Measurements from ENCODE around the gene CELSR2. TPM values are rescaled to one million over a fixed set of nuclear protein-coding genes. Genes with fewer than 3 reads are reported as not detected.

CELSR2 gene
- polyA plus RNA-seq, 4 donors = 29.0 to 38.3 (median 34.0) TPM

- DNase-seq (ENCODE audit: low read depth in 4 of 4, low spot score in 3 of 4) = no peak
Observed at GRCh38 chr1:109229531-109230127, 19.7 kb upstream of the CELSR2 start.

GRCh38 chr1:109231066-109231465, 18.3 kb upstream of the CELSR2 start:
- DNase-seq (ENCODE audit: low read depth in 4 of 4, low spot score in 3 of 4) = no peak

GRCh38 chr1:109235137-109235536, 14.2 kb upstream of the CELSR2 start:
- DNase-seq (ENCODE audit: low read depth in 4 of 4, low spot score in 3 of 4) = no peak

GRCh38 chr1:109237512-109237911, 11.8 kb upstream of the CELSR2 start:
- DNase-seq (ENCODE audit: low read depth in 4 of 4, low spot score in 3 of 4) = no peak

GRCh38 chr1:109238382-109238781, 11.0 kb upstream of the CELSR2 start:
- no peak for DNase-seq (ENCODE audit: low read depth in 4 of 4, low spot score in 3 of 4)

GRCh38 chr1:109239047-109239408, 10.3 kb upstream of the CELSR2 start:
- DNase-seq (ENCODE audit: low read depth in 4 of 4, low spot score in 3 of 4) = no peak

- no peak for DNase-seq (ENCODE audit: low read depth in 4 of 4, low spot score in 3 of 4)
Observed at GRCh38 chr1:109239409-109240068, 9.8 kb upstream of the CELSR2 start.

GRCh38 chr1:109240158-109241152, 8.9 kb upstream of the CELSR2 start:
- DNase-seq (ENCODE audit: low read depth in 4 of 4, low spot score in 3 of 4) = no peak

GRCh38 chr1:109241344-109241743, 8.0 kb upstream of the CELSR2 start:
- no peak for DNase-seq (ENCODE audit: low read depth in 4 of 4, low spot score in 3 of 4)

- no peak for DNase-seq (ENCODE audit: low read depth in 4 of 4, low spot score in 3 of 4)
Observed at GRCh38 chr1:109241841-109242345, 7.4 kb upstream of the CELSR2 start.

- no peak for DNase-seq (ENCODE audit: low read depth in 4 of 4, low spot score in 3 of 4)
Observed at GRCh38 chr1:109242387-109242786, 7.0 kb upstream of the CELSR2 start.

GRCh38 chr1:109243221-109243620, 6.1 kb upstream of the CELSR2 start:
- DNase-seq (ENCODE audit: low read depth in 4 of 4, low spot score in 3 of 4) = no peak

- DNase-seq (ENCODE audit: low read depth in 4 of 4, low spot score in 3 of 4) = no peak
Observed at GRCh38 chr1:109243860-109244552, 5.3 kb upstream of the CELSR2 start.

- DNase-seq (ENCODE audit: low read depth in 4 of 4, low spot score in 3 of 4) = no peak
Observed at GRCh38 chr1:109246141-109246551, 3.2 kb upstream of the CELSR2 start.

GRCh38 chr1:109247401-109248365, 1.7 kb upstream of the CELSR2 start:
- no peak for DNase-seq (ENCODE audit: low read depth in 4 of 4, low spot score in 3 of 4)

- no peak for DNase-seq (ENCODE audit: low read depth in 4 of 4, low spot score in 3 of 4)
Observed at GRCh38 chr1:109248444-109248796, 919 bp upstream of the CELSR2 start.

GRCh38 chr1:109249654-109250401, 489 bp downstream of the CELSR2 start:
- DNase-seq (ENCODE audit: low read depth in 4 of 4, low spot score in 3 of 4) = no peak

- DNase-seq (ENCODE audit: low read depth in 4 of 4, low spot score in 3 of 4) = no peak
Observed at GRCh38 chr1:109250454-109251276, 1.3 kb downstream of the CELSR2 start.
